ENCODE measurements around the gene SLC4A9. TPM values are rescaled to one million over a fixed set of nuclear protein-coding genes. Genes with fewer than 3 reads are reported as not detected.

The SLC4A9 gene
- polyA plus RNA-seq, 3 donors, result 0.28 TPM; not detected in 2

DNA sequence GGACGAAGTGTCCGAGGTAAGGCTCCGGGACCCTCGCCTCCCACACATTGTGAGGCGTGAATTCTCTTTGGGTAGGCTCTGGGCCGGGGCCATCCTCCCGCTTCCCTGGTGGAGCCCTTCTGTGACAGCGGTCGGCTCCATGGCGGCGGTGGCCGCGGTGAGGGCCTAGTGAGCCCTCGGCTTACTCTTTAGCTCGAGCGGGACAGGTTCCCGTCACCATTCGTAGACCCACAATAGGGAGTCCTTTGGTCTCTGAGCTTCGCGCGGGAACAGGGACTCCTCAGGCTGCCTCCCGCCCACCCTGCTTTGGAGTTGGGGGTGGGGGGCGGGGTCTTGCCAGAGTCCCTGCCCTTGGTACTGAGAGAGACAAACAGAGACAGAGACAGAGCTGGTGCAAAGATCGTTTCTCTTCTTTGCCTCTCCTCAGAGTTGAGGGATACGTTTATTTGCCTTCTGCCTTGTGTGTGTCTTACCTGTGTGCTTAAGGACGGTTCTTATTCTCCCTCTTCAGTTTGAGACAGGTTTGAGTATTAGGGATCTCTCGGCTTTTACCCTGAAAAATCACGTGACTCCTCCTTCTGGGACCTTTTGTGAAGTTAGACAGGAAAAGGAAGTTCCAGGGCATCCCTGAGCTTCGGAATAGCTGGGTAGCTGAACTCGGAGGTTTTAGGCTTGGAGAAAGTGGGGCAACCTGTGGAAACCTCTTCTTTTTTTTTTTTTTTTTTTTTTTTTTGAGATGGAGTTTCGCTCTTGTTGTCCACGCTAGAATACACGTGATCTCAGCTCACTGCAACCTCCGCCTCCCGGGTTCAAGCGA is 42.5 kb downstream of the SLC4A9 start:
- 5% methylated on average over 21 of the region's 36 CpGs for whole genome bisulfite sequencing (ENCODE audit: insufficient coverage)
- Histone ChIP-seq H3K9ac (ENCODE audit: insufficient read depth, low read length, poor library complexity, severe bottlenecking) (peak overlapping the region; percentile 96), H2AFZ (ENCODE audit: insufficient read depth, low read depth, low read length, poor library complexity, severe bottlenecking) (peak overlapping the region; percentile 77), H3K27ac (ENCODE audit: low read depth in 1 of 2, low read length in 2 of 2) (peak overlapping the region; percentile 91 to 94), H3K4me3 (replicated peaks in 1 of 3; ENCODE audit: low read depth in 2 of 3, low read length in 3 of 3) (peak overlapping the region; percentile 67 to 87 (median 86)), H3K9me3 (replicated peaks in 1 of 2; ENCODE audit: control insufficient read depth in 1 of 2, insufficient read depth in 1 of 2, low read length in 2 of 2) (no peaks in the 10 kb centered on the region), H3K36me3 (replicated peaks in 1 of 2; ENCODE audit: control insufficient read depth in 1 of 2, insufficient read depth in 2 of 2, low read length in 2 of 2) (peaks cover 6 to 23% of the 10 kb centered on the region in 2 donors), H4K20me1 (ENCODE audit: insufficient read depth, low read length) (peaks cover 54% of the 10 kb centered on the region), H3K4me2 (replicated peaks; ENCODE audit: extremely low read depth, low read length, poor library complexity, severe bottlenecking) (peak overlapping the region; percentile 88), H3K79me2 (ENCODE audit: insufficient read depth, low read length) (peaks cover 90% of the 10 kb centered on the region), H3K27me3 (ENCODE audit: control insufficient read depth in 2 of 2, insufficient read depth in 2 of 2, low read length in 2 of 2) (no peaks in the 10 kb centered on the region), H3K4me1 (ENCODE audit: control insufficient read depth in 1 of 2, insufficient read depth in 2 of 2, low read length in 2 of 2) (peaks cover 23 to 32% of the 10 kb centered on the region in 2 donors)
- intact Hi-C loops (cut with micrococcal nuclease), result loop anchor here in 1 of 2 donors (5.0 to 10.0 kb wide), 3 partner anchors 142 to 310 kb away; partner anchors contain the start of genes EIF4EBP3, IK and NDUFA2
- Mint-ChIP-seq H3K4me1 (peaks cover 32% of the 10 kb centered on the region), H3K4me3 (no peak overlapping the region), H3K27me3 (ENCODE audit: low read depth in 3 of 3) (no peaks in the 10 kb centered on the region), H3K27ac (peak overlapping the region in 2 of 7 donors; percentile 69 to 72), H3K36me3 (peaks cover 8 to 24% of the 10 kb centered on the region in 2 donors), H3K9me3 (no peaks in the 10 kb centered on the region)
- peak; percentile 11 to 56 (median 49) for DNase-seq
- TF ChIP-seq CTCF (IDR thresholded peaks at IDR 0.05), result no peak

- peaks cover 31% of the 10 kb centered on the region for H3K4me1 Mint-ChIP-seq
- no peaks in the 10 kb centered on the region for H3K9me3 ChIP-seq (replicated peaks in 1 of 2; ENCODE audit: control insufficient read depth in 1 of 2, insufficient read depth in 1 of 2, low read length in 2 of 2)
- H4K20me1 ChIP-seq (ENCODE audit: insufficient read depth, low read length), result peaks cover 65% of the 10 kb centered on the region
- peaks cover 6 to 27% of the 10 kb centered on the region in 2 donors for H3K36me3 ChIP-seq (replicated peaks in 1 of 2; ENCODE audit: control insufficient read depth in 1 of 2, insufficient read depth in 2 of 2, low read length in 2 of 2)
- no peaks in the 10 kb centered on the region for H3K27me3 ChIP-seq (ENCODE audit: control insufficient read depth in 2 of 2, insufficient read depth in 2 of 2, low read length in 2 of 2)
- no peak overlapping the region for H2AFZ ChIP-seq (ENCODE audit: insufficient read depth, low read depth, low read length, poor library complexity, severe bottlenecking)
- intact Hi-C loops (cut with micrococcal nuclease), result loop anchor here in 1 of 2 donors (5.0 to 10.0 kb wide), 3 partner anchors 141 to 309 kb away; partner anchors contain the start of genes EIF4EBP3, IK and NDUFA2
- H3K9me3 Mint-ChIP-seq, result no peaks in the 10 kb centered on the region
- H3K79me2 ChIP-seq (ENCODE audit: insufficient read depth, low read length), result peaks cover 92% of the 10 kb centered on the region
- no peak for TF ChIP-seq CTCF (IDR thresholded peaks at IDR 0.05)
- H3K4me3 ChIP-seq (replicated peaks in 1 of 3; ENCODE audit: low read depth in 2 of 3, low read length in 3 of 3), result peak overlapping the region in 1 of 3 experiments; percentile 86
- WGBS (ENCODE audit: insufficient coverage), result 100% methylated on average over 3 of the region's 5 CpGs
- no peaks in the 10 kb centered on the region for H3K27me3 Mint-ChIP-seq (ENCODE audit: low read depth in 3 of 3)
- peak overlapping the region in 1 of 7 donors; percentile 67 for H3K27ac Mint-ChIP-seq
- H3K9ac ChIP-seq (ENCODE audit: insufficient read depth, low read length, poor library complexity, severe bottlenecking), result no peak overlapping the region
- peaks cover 9 to 28% of the 10 kb centered on the region in 2 donors for H3K36me3 Mint-ChIP-seq
- DNase-seq, result no peak
- no peak overlapping the region for H3K4me3 Mint-ChIP-seq
- peaks cover 23 to 32% of the 10 kb centered on the region in 2 donors for H3K4me1 ChIP-seq (ENCODE audit: control insufficient read depth in 1 of 2, insufficient read depth in 2 of 2, low read length in 2 of 2)
- H3K4me2 ChIP-seq (replicated peaks; ENCODE audit: extremely low read depth, low read length, poor library complexity, severe bottlenecking), result peak overlapping the region; percentile 88
- H3K27ac ChIP-seq (ENCODE audit: low read depth in 1 of 2, low read length in 2 of 2), result peak overlapping the region in 1 of 2 donors; percentile 91
These were observed 43.6 kb downstream of the SLC4A9 start for GRCh38 chr5:140403613-140404012.

All from CD14-positive monocyte (primary cell).